Globus pallidus (tissue), 1 donor: Measurements from ENCODE around the gene PCTP.

Source experiments
- DNase-seq: peaks from one replicate; pipeline ENCODE4 v3.0.0-alpha.2; 2015; ENCODE audit warnings: low spot score

Gene PCTP

DNA sequence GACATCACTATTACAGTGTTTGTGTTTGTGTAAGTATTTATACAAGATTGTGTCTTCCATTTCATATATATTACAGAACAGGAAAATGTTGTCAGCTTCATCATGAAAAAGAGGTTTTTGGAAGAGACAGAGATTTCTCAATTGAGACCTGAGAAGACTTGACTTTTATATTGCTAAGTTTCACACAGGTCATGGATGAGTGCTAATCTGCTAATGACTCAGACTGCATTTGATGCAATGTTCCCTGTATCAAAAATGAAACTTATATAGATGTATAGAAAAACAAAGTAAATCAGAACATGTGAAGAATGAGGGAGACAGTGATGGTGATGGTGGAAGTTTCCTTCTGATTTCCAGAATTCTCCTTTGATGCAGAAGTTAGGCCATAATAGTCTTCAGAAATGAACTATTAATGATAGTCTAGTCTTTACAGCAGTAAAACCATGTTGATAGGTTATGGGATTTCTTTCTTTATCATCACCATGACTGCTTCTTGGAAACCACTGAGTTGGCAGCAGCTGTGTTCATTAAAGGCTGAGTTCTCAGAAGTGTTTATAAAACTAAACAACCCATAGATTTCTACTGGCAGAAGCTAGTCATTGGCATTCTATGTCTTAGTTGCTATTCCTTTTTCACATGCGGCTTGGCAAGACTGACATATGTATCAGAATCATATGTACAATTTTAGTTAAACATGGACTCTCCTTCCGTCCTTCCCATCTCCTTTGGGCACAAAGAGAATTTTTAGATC, 56.1 kb downstream of the PCTP start:
- no peak for DNase-seq

DNA sequence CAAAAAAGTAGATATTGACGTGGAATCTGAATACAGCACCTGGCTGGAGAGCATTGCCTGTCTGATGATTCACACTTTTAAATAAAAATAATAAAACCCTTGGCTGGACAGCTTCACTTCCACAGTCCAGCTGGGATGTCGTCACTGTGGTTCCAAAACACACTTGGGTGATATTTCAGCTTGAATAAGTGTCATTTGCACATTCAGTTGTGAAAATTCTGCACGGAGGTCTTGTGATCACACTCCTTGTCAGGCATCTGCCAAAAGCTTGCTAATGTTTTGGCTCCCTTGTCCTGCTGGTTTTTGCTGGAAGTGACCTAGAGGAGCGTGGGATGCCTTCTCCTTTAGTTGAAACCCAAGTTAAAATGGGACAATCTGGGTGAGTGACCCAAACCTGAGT, 60.7 kb downstream of the PCTP start:
- DNase-seq = no peak

DNA sequence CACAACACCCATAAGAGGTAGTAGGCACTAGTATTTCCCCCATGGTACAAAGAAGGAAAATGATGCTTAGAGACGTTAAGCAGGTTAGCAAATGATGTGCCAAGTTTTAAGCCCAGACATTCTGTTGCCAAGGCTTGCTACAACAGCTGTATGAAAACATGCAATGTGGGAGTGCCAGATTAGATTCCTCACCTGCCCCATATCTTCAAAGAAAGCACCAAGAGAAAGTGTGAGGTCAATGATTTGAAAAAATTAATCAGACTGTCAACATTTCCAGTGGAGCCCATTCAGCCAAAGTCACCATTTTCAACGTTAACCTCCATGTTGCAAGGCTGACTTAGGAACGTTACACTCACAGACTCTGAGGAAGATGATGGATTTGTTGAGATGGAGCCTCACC, 61.5 kb downstream of the PCTP start:
- no peak for DNase-seq

DNA sequence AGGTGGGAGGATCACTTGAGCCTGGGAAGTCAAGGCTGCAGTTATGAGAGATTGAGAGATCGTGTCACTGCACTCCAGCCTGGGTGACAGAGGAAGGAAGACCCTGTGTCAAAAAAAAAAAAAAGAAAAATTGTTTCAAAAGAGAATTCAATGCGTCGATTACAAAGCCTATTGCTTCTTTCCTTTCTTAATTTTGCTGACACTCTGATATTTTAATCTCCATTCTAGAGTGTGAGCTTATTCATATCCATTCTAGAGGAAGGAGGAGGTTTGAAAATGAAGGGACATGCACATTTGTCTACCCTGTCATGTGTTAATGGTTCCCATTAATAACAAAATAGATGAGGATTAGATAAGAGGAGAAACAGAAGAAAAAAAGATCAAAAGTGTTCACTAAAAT, 63.1 kb downstream of the PCTP start:
- DNase-seq = no peak

DNA sequence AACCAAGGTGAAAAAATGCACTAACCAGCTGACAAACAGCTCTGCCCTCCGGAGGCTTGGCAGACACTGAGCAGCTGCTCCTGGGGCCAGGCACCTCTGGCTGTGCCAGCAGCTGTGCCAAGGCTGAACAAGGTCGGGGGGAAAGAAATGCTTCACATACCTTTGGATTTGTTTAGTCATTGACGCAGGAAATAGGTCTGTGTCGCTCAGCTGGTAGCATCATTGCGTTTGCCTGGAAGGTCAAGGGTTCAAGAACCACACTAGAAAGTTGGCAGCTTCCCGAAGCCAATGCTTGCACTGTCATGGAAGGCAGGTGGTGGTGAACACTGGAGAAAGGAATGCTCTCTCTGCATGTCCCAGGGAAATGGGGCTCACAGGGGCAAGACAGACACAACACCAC, 63.5 kb downstream of the PCTP start:
- no peak for DNase-seq

DNA sequence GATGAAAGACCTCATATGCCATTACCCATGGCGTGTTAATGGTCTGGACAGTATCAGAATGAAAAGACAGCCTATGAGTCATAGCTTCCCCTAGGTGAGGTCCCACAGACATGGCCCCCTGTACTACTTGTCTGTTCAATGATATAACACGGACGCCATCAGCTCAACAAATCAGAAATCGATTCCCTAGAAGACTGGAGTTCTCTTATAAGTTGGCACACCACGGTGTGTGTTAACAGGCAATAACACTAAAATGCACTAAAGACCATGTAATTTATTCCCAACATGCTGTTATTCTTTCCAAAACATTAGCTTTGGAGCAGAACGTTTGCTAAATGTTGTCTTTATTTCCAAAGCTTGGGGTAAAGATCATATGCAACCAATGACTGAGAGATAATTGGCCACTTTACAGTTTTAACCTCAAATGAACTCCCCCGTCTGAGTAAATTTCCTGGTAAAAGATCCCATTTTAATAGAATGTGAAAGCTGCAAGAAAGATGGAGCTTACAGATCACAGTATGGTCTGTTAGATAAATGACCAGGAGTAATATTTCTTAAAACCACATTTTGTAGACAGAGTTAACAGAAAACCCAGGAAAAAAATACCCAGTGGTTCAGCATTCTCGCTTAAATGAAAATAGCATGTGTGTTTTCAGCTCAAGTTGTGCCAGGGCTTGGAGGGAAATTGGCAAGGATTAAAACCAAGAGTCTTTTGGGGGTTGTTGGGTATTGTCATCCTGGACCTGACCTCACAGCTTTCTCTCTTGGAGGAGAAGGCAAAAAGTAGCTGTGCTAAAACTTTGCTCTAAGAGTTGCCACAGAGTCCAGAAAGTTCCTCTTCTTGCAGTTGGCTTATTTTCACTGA, 65.9 kb downstream of the PCTP start:
- no peak for DNase-seq

DNA sequence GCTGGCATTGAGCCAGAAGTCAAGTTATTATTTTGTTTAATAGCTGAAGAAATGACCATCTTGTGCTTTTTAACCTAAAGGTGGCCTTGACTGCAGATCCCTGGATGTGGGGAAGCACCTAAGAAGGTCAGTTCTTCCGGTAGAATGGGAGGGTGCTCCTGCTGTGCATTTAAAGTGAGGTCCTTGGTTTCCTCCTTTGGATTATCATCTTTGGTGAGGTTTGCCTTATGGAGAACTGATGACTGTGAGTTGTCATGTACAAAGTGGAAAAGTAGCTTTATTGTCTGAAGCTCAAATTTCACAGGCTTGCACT, 66.5 kb downstream of the PCTP start:
- DNase-seq = no peak

DNA sequence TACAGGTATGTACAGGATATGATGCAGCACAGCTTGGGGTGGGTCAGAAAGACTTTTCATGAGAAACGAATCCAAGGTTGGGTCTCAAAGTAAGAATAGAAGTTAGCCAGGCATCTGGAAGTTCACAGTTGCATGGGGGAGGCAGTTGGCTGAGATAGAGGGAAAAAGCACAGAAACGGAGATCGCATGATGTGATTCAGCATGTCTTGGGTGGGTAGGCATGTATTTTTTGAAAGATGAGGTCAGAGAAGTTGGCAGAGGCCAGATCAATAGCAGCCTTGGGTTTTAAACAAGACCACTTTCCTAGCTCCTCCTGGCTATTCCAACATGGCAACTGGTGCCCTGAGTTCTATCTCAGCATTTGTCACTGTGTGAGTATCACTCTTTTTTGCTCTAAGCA, 67.2 kb downstream of the PCTP start:
- DNase-seq = no peak

DNA sequence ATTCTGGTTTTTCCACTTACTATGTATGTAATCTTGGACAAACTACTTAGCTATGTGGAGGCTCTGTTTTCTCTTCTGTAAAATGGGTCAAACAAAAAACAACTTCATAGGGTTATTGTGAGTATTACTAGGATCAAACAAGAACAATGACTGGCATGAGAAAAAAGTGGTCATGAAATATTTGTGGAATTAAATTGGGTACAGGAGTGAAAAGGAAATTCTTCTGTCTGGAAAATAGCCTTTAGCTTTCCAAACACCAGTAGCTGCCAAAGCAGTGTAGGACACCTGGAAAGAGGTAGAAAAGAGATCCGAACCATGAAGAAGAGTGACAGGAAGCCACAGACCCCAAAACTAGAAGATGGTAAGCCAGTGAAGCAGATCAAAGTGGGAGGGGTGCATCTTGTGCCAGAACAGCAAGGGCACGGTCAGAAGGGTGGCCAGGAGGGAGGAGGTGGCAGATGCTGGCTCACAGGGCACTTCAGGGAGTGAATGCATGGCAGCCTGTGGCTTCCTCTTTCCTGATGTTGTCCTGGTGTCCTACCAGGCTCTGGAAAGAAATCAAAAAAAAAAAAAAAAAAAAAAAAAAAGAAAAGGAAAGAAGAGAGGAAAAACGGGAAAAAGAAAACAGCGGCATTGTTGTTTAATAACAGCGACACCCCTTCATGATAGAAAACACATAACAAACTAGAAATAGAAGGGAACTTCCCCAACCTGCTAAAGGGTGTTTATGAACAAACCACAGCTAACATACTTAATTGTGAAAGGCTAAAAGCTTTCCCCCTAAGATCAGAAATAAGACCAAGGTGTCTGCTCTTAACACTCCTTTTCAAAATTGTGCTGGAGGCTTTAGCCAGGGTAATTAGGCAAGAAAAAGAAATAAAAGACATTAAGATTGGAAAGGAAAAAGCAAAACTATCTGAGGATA, 67.9 kb downstream of the PCTP start:
- DNase-seq = no peak

DNA sequence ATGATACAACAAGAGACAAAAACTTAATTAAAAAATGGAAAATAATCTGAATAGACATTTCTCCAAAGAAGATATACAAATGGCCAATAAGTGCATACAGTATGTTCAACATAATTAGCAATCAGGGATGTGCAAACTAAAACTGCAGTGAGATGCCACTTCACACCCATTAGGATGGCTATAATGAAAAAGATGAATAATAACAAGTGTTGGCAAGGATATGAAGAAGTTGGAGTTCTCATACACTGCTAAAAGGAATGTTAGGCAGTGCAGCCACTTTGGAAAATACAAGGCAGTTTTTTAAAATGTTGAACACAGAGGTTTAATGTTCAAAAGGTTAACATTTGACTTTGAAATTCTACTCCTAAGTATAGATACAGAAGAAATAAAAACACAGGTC, 69.8 kb downstream of the PCTP start:
- DNase-seq = no peak

DNA sequence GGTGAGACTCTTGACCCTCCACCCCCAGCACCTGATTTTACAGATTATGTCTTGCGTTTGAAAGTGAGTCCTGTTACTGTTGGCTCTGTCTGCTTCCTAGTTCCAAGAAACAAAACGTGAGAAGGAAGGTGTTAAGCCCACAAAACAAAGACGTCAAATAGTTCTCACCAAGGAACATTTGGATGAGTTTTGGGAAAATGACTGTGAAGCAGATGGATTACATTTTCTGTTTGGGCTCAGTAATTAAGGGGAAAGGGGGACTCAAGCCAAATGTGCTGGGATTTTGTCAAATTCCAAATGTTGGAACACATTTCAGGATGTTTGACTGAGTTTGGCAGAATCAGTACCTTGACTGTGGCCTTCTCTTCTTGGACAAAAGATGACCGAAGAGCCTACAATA, 71.2 kb downstream of the PCTP start:
- DNase-seq = no peak

DNA sequence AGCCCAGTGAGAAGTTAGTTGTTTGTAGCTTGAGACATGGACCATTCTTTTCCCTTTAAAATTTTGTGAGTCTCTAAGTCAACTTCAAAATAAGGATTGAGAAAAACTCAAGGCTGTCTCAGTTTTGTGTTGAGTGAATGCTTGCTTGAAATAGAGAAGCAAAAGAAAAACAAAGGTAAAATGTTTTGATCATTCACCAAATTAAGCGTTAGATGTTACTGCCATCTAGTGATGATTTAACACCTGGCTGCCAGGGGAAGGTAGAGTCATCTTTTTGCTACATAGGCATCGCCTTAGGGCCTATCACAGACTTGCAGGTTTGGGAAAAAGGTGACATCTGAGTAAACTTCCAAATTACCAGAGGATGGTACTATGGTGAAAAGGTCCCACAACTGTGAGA, 74.4 kb downstream of the PCTP start:
- DNase-seq = no peak
